C4-2B (cell line): ENCODE results near the gene EBF3.

Source experiments
- CTCF ChIP-seq: fragments of 450-650 bp; conservative IDR thresholded peaks from 2 replicates; pipeline ENCODE4 v1.5.1; 2017; ENCODE audit warnings: mild to moderate bottlenecking
- ZFX ChIP-seq: fragments of 450-650 bp; IDR thresholded peaks from 2 replicates; pipeline ENCODE4 v1.6.1; 2017

- TF ChIP-seq CTCF = no peak
- no peak for TF ChIP-seq ZFX
These were observed 109.9 kb downstream of the EBF3 start for GRCh38 chr10:129854158-129854557.
